GM21786 (cell line): ENCODE measurements around the gene ZNF646.

ENCODE experiments used
- ATAC-seq: cut with Tn5 transposase; IDR thresholded peaks from one replicate; pipeline ENCODE4 v1.9.1; 2021; ENCODE audit not compliant: unreplicated experiment

Gene ZNF646

DNA sequence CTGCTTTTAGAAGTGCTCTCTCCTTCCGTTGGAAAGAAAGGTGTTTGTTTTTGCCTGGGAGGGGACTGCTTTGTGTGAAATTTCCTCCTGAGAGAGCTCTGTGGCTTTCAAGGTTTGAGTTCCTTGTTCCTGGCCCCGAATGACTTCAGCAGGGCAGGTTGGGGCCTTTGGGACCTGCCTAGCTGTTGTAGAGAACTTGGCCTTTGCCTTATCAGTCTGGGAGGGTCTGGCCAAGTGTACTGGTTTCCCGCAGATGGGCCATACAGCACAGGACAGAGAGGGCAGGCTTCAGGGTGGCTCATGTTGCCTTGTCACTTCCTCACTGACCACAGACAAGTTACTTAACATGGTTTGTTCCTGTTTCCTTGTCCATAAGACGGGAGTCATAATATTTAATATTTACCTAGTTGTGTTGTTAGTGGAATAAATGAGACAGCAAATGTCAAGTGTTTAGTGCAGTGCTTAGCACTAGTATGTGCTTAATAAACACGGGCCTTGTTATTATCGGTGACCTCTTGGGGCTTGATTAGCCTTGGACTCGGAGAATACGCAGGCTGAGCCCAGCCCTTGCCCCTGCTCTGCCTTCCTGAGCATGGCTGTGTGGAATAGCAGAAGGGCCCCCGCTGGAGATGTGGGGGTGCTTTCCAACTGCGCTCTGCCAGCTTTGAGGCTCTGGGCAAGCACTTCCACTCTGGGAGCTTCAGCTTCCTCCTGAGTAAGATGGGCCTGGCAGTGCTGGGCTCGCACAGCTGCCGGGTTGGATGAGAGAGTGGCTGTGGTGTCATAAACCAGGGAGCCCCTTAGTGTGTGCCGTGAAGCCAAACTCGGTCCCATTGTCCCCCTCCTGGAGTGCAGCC, 54.7 kb downstream of the ZNF646 start:
- ATAC-seq, result no peak

DNA sequence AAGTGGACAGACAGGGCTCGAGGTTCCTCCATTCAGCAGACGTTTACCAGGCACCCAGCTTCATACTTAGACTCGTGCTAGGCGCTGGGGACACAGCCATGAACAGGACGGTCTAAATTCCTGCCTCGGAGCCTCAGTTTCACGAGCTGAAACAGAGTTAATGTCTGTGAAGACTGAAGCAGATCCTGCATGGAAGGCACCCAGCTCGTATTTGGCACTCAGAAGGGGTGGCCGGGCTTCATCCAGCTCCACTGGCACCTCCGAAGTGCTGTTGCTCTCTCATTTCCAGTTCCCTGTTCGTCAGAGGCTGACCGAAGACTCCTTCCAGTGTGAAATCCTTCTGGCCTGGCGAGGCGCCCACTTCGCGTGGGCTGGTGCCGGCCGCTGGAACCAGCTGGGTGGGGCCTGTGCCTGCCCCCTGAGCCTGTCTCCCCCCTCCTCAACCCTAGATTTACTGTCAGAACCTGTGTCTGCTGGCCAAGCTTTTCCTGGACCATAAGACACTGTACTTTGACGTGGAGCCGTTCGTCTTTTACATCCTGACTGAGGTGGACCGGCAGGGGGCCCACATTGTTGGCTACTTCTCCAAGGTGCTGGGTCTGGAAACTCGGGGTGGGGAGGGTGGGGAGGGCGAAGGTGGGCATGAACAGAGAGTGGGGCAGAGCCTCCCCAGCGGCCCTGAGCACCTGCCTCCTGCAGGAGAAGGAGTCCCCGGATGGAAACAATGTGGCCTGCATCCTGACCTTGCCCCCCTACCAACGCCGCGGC, 55.5 kb downstream of the ZNF646 start:
- ATAC-seq, result no peak

DNA sequence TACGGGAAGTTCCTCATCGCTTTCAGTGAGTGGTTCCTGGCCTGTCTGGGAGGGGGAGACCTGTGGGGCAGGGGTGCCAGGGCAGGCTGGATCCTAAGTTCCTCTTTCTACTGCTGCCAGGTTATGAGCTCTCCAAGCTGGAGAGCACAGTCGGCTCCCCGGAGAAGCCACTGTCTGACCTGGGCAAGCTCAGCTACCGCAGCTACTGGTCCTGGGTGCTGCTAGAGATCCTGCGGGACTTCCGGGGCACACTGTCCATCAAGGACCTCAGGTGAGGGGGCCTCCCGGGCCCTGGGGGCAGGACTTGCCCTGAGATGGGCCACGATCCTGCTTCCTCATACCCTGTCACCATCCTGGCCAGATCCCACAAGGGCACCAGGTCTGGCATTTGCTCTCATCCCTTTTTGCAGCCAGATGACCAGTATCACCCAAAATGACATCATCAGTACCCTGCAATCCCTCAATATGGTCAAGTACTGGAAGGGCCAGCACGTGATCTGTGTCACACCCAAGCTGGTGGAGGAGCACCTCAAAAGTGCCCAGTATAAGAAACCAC, 56.2 kb downstream of the ZNF646 start:
- ATAC-seq, result no peak

DNA sequence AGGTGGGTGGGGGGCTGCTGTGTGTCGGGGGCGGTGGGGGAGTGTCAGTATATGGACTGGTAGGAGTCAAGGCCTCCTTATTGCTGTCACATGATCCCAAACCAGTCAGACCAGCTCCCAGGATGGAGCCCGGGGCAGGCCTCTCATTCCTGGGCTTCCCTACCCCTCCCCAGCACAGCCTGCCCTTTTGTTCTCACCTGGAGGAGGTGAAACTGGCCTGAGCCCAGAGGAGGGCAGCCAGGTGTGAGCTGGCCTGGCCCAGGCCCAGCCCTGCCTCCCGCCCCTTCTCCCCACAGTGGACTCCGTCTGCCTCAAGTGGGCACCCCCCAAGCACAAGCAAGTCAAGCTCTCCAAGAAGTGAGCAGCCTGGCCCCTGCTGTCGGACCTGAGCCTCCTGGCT, 56.7 kb downstream of the ZNF646 start:
- ATAC-seq, result no peak

DNA sequence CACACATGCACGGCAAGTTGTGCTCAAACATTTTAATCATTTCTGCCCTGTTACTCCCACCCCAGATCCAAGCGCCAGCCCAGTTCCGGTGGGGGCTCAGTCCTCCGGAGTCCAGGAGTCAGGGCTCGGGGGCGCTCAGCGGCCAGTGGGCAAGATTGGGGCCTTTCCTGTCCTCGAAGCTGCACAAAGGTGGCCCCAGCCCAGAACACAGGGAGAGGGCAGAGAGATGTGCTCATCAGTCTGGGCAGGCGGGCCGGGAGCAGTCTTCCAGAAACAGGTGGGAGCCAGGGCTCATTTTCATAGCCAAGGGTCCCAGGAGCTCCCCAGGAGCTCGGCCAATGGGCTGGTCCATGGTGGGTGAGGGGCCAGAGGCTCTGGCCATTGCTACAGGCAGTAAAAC, 57.2 kb downstream of the ZNF646 start:
- no peak for ATAC-seq

DNA sequence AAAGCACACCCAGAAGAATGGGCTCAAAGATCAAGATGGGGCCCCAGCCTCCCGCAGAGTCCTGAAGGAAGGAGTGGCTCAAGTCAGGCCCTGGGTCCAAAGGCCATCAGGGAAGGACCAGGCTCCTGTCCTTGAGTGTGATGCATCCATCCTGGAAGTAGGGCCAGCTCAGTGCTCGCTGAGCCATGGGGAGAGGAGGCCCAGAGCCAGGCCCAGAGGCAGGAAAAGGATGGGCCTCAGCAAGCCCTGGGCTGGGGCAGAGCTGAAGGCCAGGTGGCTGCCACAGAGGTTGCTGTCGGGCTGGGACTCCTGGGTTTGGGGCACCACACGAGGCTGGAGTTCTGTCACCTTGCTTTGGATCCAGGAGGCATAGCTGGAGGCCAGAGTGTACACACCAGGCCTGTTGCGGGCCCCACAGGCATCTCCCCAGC, 57.6 kb downstream of the ZNF646 start:
- no peak for ATAC-seq

DNA sequence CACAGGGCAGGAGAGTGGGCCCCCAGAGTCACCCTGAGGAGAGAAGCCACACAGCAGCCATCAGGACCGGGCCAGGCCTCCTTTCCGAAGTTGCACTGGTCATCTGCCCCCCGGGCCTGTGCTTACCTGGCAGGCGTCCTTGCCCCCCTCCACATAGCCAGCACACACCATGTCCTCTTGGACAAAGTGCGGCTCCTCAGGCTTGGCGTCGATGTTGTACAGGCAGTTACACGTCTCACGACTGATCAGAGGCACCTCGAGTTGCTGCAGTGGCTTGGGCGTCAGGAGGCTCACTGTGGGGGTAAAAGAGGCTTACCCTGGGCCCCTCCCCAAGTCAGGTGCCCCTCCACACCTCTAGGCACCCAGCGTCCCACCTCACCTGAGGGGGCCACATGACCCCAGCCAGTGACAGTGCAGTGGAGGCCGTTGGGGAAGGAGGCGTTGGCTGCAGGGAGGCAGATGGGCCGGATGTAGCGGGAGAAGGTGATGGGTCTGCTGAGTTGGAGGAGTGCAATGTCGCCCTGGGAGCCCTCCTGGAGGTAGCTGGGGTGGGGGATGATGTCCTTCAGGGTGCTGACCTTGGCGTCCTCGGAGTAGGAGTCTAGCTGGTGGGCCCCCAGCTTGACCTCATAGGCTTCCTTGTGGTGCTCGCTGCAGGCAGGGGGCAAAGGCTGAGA, 58.2 kb downstream of the ZNF646 start:
- no peak for ATAC-seq

DNA sequence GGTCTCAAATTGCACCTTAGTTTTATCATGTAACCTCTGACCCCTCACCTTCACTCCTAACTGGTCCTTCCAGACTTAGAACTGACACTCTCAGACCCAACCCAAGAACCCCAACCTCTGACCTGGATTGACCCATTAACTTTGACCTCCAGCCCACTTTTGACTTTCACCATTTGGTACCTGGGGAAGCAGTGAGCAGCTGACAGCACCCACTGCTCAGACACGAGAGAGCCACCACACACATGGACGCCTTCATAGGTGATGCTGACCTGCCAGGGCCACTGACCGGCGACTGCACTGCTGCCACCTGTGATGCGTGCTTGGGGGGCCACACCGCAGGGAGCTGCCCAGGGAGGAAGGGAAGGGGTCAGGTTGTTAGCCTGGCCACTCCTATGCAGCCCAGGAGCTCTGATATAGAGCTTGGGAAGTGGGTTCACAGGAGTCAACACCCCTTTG, 58.9 kb downstream of the ZNF646 start:
- ATAC-seq, result no peak
